K562 (cell line): ENCODE measurements around the gene APPL2. TPM values are rescaled to one million over a fixed set of nuclear protein-coding genes. Genes with fewer than 3 reads are reported as not detected.

Experiments
- ATAC-seq: fragments of 200-7000 bp; cut with Tn5 transposase; 3 replicates; pipeline ENCODE4 v1.9.1; 2020; ENCODE audit warnings: moderate library complexity
- BruUV-seq: library from RNA; stranded (reverse); fragments of 400-500 nt; replicated peaks from 2 replicates; lab custom pipeline; 2021; lab: Mats Ljungman, UMichigan
- CTCF ChIA-PET: fragments of 300-600 bp; formaldehyde crosslinking; extraction: SDS; loops from one replicate; lab custom pipeline; 2021; ENCODE audit warnings: low intra/inter-chr PET ratio; lab: Yijun Ruan, JAX
- POLR2A ChIA-PET: fragments of 300-600, 350-650 bp; sonication (Branson Sonifier 250); formaldehyde crosslinking; extraction: SDS; loops from one replicate; lab custom pipeline; 2021; ENCODE audit warnings: antibody characterized with exemption, inconsistent platforms; lab: Yijun Ruan, JAX
- DNase-seq, 4 experiments: peaks; one replicate each; pipeline versions ENCODE4 v3.0.0 to v3.0.0-alpha.2; 2011 to 2018; ENCODE audit warnings: low spot score in 3 of 4, mixed read lengths in 3 of 4; ENCODE audit errors: extremely low read depth in 1 of 4
- FAIRE-seq: peaks from 2 replicates; lab custom pipeline; 2011; peaks lifted over from hg19 to GRCh38; lab: Jason Lieb, UNC
- H2AFZ ChIP-seq: 2 replicates; pipeline ENCODE4 v1.6.0; 2011; ENCODE audit warnings: low read depth, low read length, control low read depth, inconsistent platforms
- H3K27ac ChIP-seq: fragments of 200-600 bp; 3 replicates; pipeline ENCODE4 v1.8.0; 2011; ENCODE audit warnings: low read depth, mild to moderate bottlenecking, control low read depth, inconsistent platforms, low read length, moderate library complexity, mixed read lengths; ENCODE audit errors: extremely low read depth
- H3K27me3 ChIP-seq, 2 experiments: fragments of 300-600 bp in 1 of 2; 2 replicates in 1 of 2; 3 replicates in 1 of 2; pipeline versions ENCODE4 v1.6.0 to v1.8.0; 2011; ENCODE audit warnings: inconsistent platforms in 2 of 2, low read length in 2 of 2, mild to moderate bottlenecking in 1 of 2, mixed read lengths in 1 of 2, moderate library complexity in 1 of 2; ENCODE audit not compliant: control insufficient read depth in 2 of 2, insufficient read depth in 2 of 2
- H3K36me3 ChIP-seq: fragments of 300-600 bp; 3 replicates; pipeline ENCODE4 v1.8.0; 2011; ENCODE audit warnings: mild to moderate bottlenecking, low read length, inconsistent platforms; ENCODE audit not compliant: control insufficient read depth, insufficient read depth
- H3K4me1 ChIP-seq, 2 experiments: fragments of 200-600 bp in 1 of 2; replicated peaks in 1 of 2; 2 replicates in 1 of 2; 3 replicates in 1 of 2; pipeline versions ENCODE4 v1.5.1 to v1.8.0; 2011; ENCODE audit warnings: inconsistent platforms in 2 of 2, low read length in 2 of 2, mild to moderate bottlenecking in 1 of 2, mixed read lengths in 1 of 2, moderate library complexity in 1 of 2; ENCODE audit not compliant: control insufficient read depth in 2 of 2, insufficient read depth in 2 of 2
- H3K4me2 ChIP-seq: 2 replicates; pipeline ENCODE4 v1.6.1; 2011; ENCODE audit warnings: low read length, control low read depth, inconsistent platforms, mixed read lengths; ENCODE audit not compliant: insufficient read depth
- H3K4me3 ChIP-seq: fragments of 200-600 bp; sonication (generic), shearing (Covaris generic); 2 replicates; pipeline ENCODE4 v1.5.1; 2016; ENCODE audit warnings: control low read depth, inconsistent platforms
- H3K79me2 ChIP-seq: fragments of 200-600 bp; 3 replicates; pipeline ENCODE4 v1.8.0; 2011; ENCODE audit warnings: low read length, inconsistent platforms; ENCODE audit not compliant: control insufficient read depth, insufficient read depth
- H3K9ac ChIP-seq, 2 experiments: 2 replicates each; pipeline versions ENCODE4 v1.6.0 to v1.6.1; 2011; ENCODE audit warnings: low read depth in 2 of 2, low read length in 2 of 2, control low read depth in 1 of 2, inconsistent platforms in 1 of 2, mild to moderate bottlenecking in 1 of 2, mixed read lengths in 1 of 2; ENCODE audit not compliant: insufficient read depth in 1 of 2
- H3K9me1 ChIP-seq: one replicate; pipeline ENCODE4 v1.6.0; 2011; ENCODE audit warnings: inconsistent platforms, mild to moderate bottlenecking, low read length, moderate library complexity; ENCODE audit not compliant: control insufficient read depth, insufficient read depth
- H3K9me3 ChIP-seq: replicated peaks from 2 replicates; pipeline ENCODE4 v1.5.1; 2011; ENCODE audit warnings: low read depth, low read length, inconsistent platforms; ENCODE audit not compliant: control insufficient read depth, insufficient read depth
- H4K20me1 ChIP-seq: replicated peaks from 2 replicates; pipeline ENCODE4 v1.6.1; 2011; ENCODE audit warnings: low read length, inconsistent platforms, mixed read lengths; ENCODE audit not compliant: control insufficient read depth, insufficient read depth
- ATF6 ChIP-seq: sonication (generic); formaldehyde crosslinking; IDR thresholded peaks from 2 replicates; pipeline ENCODE4 v1.4.0; 2020; ENCODE audit warnings: mild to moderate bottlenecking, missing genetic modification reagents
- EHMT2 ChIP-seq: fragments of 450-650 bp; IDR thresholded peaks from 2 replicates; pipeline ENCODE4 v1.6.1; 2018; ENCODE audit warnings: antibody characterized with exemption
- HDAC3 ChIP-seq: fragments of 450-650 bp; IDR thresholded peaks from 2 replicates; pipeline ENCODE4 v1.6.1; 2018; ENCODE audit warnings: borderline replicate concordance, mild to moderate bottlenecking, moderate library complexity; ENCODE audit not compliant: partially characterized antibody
- KAT7 ChIP-seq: sonication (generic); formaldehyde crosslinking; IDR thresholded peaks from 2 replicates; pipeline ENCODE4 v1.8.0; 2022; ENCODE audit warnings: missing genetic modification reagents, mild to moderate bottlenecking, borderline replicate concordance
- KLF6 ChIP-seq: fragments of 250-450 bp; sonication (Bioruptor Pico); IDR thresholded peaks from 2 replicates; pipeline ENCODE4 v1.4.0; 2020; ENCODE audit warnings: mild to moderate bottlenecking, moderate library complexity, borderline replicate concordance
- NUFIP1 ChIP-seq: fragments of 450-650 bp; IDR thresholded peaks from 2 replicates; pipeline ENCODE4 v1.6.1; 2018; ENCODE audit not compliant: partially characterized antibody
- RNF2 ChIP-seq: sonication (generic); IDR thresholded peaks from 2 replicates; pipeline ENCODE4 v1.6.1; 2016
- STAT5A ChIP-seq: IDR thresholded peaks from 2 replicates; pipeline ENCODE4 v1.6.1; 2012; ENCODE audit warnings: low read length, inconsistent platforms, borderline replicate concordance
- TRIM24 ChIP-seq, 2 experiments: fragments of 450-650 bp; IDR thresholded peaks; 2 replicates each; pipeline ENCODE4 v1.6.1; 2016
- ZNF280B ChIP-seq: fragments of 250-450 bp; sonication (Bioruptor Pico); IDR thresholded peaks from 2 replicates; pipeline ENCODE4 v1.5.1; 2021; ENCODE audit warnings: mild to moderate bottlenecking
- ZNF3 ChIP-seq: fragments of 250-450 bp; sonication (Bioruptor Pico); IDR thresholded peaks from 2 replicates; pipeline ENCODE4 v1.5.0; 2021; ENCODE audit warnings: mild to moderate bottlenecking, moderate library complexity
- ZNF583 ChIP-seq: fragments of 250-450 bp; sonication (Bioruptor Pico); IDR thresholded peaks from 2 replicates; pipeline ENCODE4 v1.4.0; 2020
- WGBS: fragments of 100-300 bp; shearing (Covaris generic); methylation state at CpG from one replicate; pipeline ENCODE4 v1.1.6; 2016; ENCODE audit warnings: low coverage, mixed read lengths; ENCODE audit not compliant: insufficient coverage; ENCODE audit errors: missing lambda C conversion rate; 5-methylcytosine and 5-hydroxymethylcytosine counted together
- in situ Hi-C: fragments of 300-500 bp; cut with MboI; formaldehyde crosslinking; loops from 4 replicates; pipeline ENCODE4 v1.15.0; 2018; ENCODE audit warnings: inconsistent platforms, mixed read lengths
- intact Hi-C: fragments of 100-400 bp; cut with micrococcal nuclease; formaldehyde crosslinking; loops from 2 replicates; pipeline ENCODE4 v1.14.2; 2022
- polyA plus RNA-seq, 8 experiments: library from polyadenylated mRNA; depleted of rRNA in 4 of 8; stranded (reverse) in 5 of 8; unstranded in 3 of 8; fragments of >200 nt; fragmentation: Nextera tagmentation in 2 of 8; fragmentation: Illumina TruSeq in 1 of 8; extraction: Ambion mirVana in 2 of 8; extraction: Trizol in 1 of 8; gene quantifications; 2 replicates each; pipeline versions ENCODE4 v1.2.1 to v1.2.3, GENCODE V29; 2011 to 2014; ENCODE audit warnings: inconsistent platforms in 1 of 8, missing spikeins in 1 of 8
- total RNA-seq, 7 experiments: library from RNA; depleted of rRNA in 6 of 7; stranded (reverse); fragments of >200 nt in 6 of 7; fragmentation: Illumina TruSeq in 2 of 7; extraction: Trizol in 2 of 7; gene quantifications; 2 replicates each; pipeline versions ENCODE4 v1.2.1 to v1.2.3, GENCODE V29; 2011 to 2021; ENCODE audit warnings: low replicate concordance in 1 of 7

APPL2 gene
- total and polyA plus RNA-seq, 9 of the 15 experiments (the other 6 are each of a cell fraction or from before 2014, with no cell fraction given) = 2.1 to 14.4 (median 8.2) TPM

GRCh38 chr12:105261010-105261409 lies 25.0 kb upstream of the APPL2 start (continued):
- TF ChIP-seq EHMT2 (no peak), STAT5A (no peak), ZNF280B (CRISPR knock-in tag) (no peak)
- TF ChIP-seq, all 486 proteins: peak for 0

- Histone ChIP-seq H3K27ac (no peak overlapping the region), H3K36me3 (no peaks in the 10 kb centered on the region), H4K20me1 (no peaks in the 10 kb centered on the region), H3K4me2 (no peak overlapping the region), H3K4me3 (no peak overlapping the region), H3K9me1 (no peaks in the 10 kb centered on the region), H3K4me1 (peaks cover 0 to 4% of the 10 kb centered on the region in 2 experiments; a peak in 2 of 5 replicates), H3K27me3 (peaks cover 12 to 21% of the 10 kb centered on the region in 2 experiments), H3K9me3 (no peaks in the 10 kb centered on the region), H3K79me2 (no peaks in the 10 kb centered on the region), H3K9ac (no peak overlapping the region), H2AFZ (no peak overlapping the region)
- ChIA-PET CTCF (no interaction called here), POLR2A (interaction anchor here (1.3 kb wide), 1 partner anchor 23 kb away, joined by 6 read pairs; the partner anchor contains the start of gene APPL2)
- no peak for FAIRE-seq
- 0% methylated on average over 3 of the region's 3 CpGs for WGBS
- in situ Hi-C loops = no loop called here
- DNase-seq = no peak
- no TSS peak for BruUV-seq
- ATAC-seq = no peak
- no peak for TF ChIP-seq ZNF3 (CRISPR knock-in tag)
- TF ChIP-seq KLF6 (CRISPR knock-in tag) = no peak
- TF ChIP-seq KAT7 (CRISPR knock-in tag) = no peak
- TF ChIP-seq TRIM24 (IDR thresholded peaks at IDR 0.05) = no peak
- no peak for TF ChIP-seq ZNF583
- TF ChIP-seq RNF2 = no peak
- no peak for TF ChIP-seq HDAC3
- TF ChIP-seq NUFIP1 = no peak
- TF ChIP-seq ATF6 (CRISPR knock-in tag) = no peak
- TF ChIP-seq, all 486 proteins: peak for 0
- intact Hi-C loops = no loop called here
Observed at GRCh38 chr12:105259226-105259625, 23.3 kb upstream of the APPL2 start.
